Measurements from ENCODE around the gene ADAMTS5. TPM values are rescaled to one million over a fixed set of nuclear protein-coding genes. Genes with fewer than 3 reads are reported as not detected.

ADAMTS5 gene
- total and polyA plus RNA-seq, 2 donors from 2014 or later: 1.7 to 10.6 TPM

DNA sequence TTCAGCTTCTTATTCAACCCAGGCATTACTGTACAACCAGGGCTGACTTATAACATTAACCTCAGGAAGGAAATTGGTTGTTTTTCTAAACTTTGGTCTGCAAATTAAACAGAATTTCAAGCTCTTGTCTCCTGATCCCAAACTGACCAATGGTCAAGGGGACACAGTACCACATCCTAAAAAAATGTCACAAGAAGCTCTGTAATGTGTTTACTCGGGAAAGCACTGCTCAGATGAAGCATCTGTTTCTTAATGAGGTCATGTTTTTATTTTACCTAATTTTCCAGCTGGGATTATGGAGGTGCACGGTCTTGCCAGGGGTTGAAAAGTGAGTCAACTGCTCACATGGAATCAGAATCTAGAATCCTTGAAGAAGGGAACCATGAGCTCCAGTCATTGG, 18.7 kb downstream of the ADAMTS5 start:
- Histone ChIP-seq H3K4me3 (ENCODE audit: low read length in 3 of 3) (no peak overlapping the region), H3K9ac (ENCODE audit: low read length in 3 of 3) (no peak overlapping the region), H3K36me3 (ENCODE audit: control insufficient read depth in 2 of 3, insufficient read depth in 3 of 3, low read length in 3 of 3) (no peaks in the 10 kb centered on the region), H3K9me3 (ENCODE audit: control insufficient read depth in 2 of 3, insufficient read depth in 1 of 3, low read length in 3 of 3) (no peaks in the 10 kb centered on the region), H3K4me1 (ENCODE audit: control insufficient read depth in 2 of 3, insufficient read depth in 2 of 3, low read depth in 1 of 3, low read length in 3 of 3) (peaks cover 8 to 13% (median 11%) of the 10 kb centered on the region in 3 donors), H3K27me3 (ENCODE audit: control insufficient read depth, insufficient read depth, low read length) (no peaks in the 10 kb centered on the region), H3K27ac (ENCODE audit: low read depth in 2 of 2, low read length in 2 of 2) (no peak overlapping the region)
- FAIRE-seq (no peak), DNase-seq (peak in 1 of 5 donors; percentile 29)
- intact Hi-C loops (cut with DNase I): no loop called here
- TF ChIP-seq, protein P1, sequence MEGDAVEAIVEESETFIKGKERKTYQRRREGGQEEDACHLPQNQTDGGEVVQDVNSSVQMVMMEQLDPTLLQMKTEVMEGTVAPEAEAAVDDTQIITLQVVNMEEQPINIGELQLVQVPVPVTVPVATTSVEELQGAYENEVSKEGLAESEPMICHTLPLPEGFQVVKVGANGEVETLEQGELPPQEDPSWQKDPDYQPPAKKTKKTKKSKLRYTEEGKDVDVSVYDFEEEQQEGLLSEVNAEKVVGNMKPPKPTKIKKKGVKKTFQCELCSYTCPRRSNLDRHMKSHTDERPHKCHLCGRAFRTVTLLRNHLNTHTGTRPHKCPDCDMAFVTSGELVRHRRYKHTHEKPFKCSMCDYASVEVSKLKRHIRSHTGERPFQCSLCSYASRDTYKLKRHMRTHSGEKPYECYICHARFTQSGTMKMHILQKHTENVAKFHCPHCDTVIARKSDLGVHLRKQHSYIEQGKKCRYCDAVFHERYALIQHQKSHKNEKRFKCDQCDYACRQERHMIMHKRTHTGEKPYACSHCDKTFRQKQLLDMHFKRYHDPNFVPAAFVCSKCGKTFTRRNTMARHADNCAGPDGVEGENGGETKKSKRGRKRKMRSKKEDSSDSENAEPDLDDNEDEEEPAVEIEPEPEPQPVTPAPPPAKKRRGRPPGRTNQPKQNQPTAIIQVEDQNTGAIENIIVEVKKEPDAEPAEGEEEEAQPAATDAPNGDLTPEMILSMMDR (IDR thresholded peaks at IDR 0.05; ENCODE audit: borderline replicate concordance, extremely low read depth, insufficient read depth): no peak

GRCh38 chr21:26946744-26947446, 20.0 kb downstream of the ADAMTS5 start:
- Histone ChIP-seq H3K4me3 (ENCODE audit: low read length in 3 of 3) (peak overlapping the region in 1 of 3 donors; percentile 16), H3K9me3 (ENCODE audit: control insufficient read depth in 2 of 3, insufficient read depth in 1 of 3, low read length in 3 of 3) (no peaks in the 10 kb centered on the region), H3K27ac (ENCODE audit: low read depth in 2 of 2, low read length in 2 of 2) (no peak overlapping the region), H3K27me3 (ENCODE audit: control insufficient read depth, insufficient read depth, low read length) (no peaks in the 10 kb centered on the region), H3K36me3 (ENCODE audit: control insufficient read depth in 2 of 3, insufficient read depth in 3 of 3, low read length in 3 of 3) (no peaks in the 10 kb centered on the region), H3K9ac (ENCODE audit: low read length in 3 of 3) (no peak overlapping the region), H3K4me1 (ENCODE audit: control insufficient read depth in 2 of 3, insufficient read depth in 2 of 3, low read depth in 1 of 3, low read length in 3 of 3) (peaks cover 6 to 9% (median 8%) of the 10 kb centered on the region in 3 donors)
- intact Hi-C loops (cut with DNase I): no loop called here
- no peak for FAIRE-seq
- DNase-seq: no peak
- TF ChIP-seq, protein P1 (IDR thresholded peaks at IDR 0.05; ENCODE audit: borderline replicate concordance, extremely low read depth, insufficient read depth): no peak

DNA sequence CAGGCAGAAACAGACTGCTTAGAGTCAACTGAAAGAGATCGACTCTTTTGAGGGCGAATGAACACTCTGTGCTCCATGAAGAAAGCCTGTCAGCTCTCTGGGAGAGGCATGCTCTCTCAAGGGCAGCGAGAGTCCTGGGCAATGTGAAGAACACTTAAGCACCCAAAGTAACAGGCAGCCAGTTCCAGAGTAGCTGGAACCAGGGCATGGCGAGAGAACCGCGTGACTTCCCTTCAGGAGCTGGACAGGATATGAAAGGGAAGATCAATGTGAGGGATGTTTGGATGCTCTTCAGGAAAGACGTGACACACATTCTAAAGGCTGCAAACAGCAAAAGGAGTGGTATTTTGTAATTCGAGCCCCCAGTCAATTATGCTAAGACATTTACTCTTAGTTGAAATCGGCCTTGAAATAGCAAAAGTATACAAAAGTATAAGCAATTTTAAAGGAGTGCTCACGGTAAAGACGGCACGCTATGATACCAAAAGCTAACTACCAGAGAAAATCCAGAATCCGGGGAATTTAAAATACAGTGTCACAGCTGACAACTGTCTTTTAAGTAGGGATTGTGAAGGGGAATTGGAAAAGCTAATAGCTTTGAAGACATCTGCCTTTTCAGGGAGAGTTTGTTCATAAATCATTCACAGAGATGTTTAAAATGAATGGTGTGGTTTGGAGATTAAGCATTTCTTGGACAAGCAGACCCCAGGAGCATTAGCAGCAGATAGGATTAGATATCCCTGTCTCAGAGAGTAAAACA, 20.8 kb downstream of the ADAMTS5 start:
- FAIRE-seq (no peak), DNase-seq (peak in 2 of 5 donors; percentile 52 to 66)
- Histone ChIP-seq H3K27me3 (ENCODE audit: control insufficient read depth, insufficient read depth, low read length) (no peaks in the 10 kb centered on the region), H3K4me3 (ENCODE audit: low read length in 3 of 3) (peak overlapping the region in 2 of 3 donors; percentile 19 to 40), H3K27ac (ENCODE audit: low read depth in 2 of 2, low read length in 2 of 2) (peak overlapping the region; percentile 7 to 23), H3K36me3 (ENCODE audit: control insufficient read depth in 2 of 3, insufficient read depth in 3 of 3, low read length in 3 of 3) (peaks cover 0 to 2% (median 0%) of the 10 kb centered on the region in 3 donors), H3K4me1 (ENCODE audit: control insufficient read depth in 2 of 3, insufficient read depth in 2 of 3, low read depth in 1 of 3, low read length in 3 of 3) (peaks cover 6 to 9% (median 8%) of the 10 kb centered on the region in 3 donors), H3K9me3 (ENCODE audit: control insufficient read depth in 2 of 3, insufficient read depth in 1 of 3, low read length in 3 of 3) (no peaks in the 10 kb centered on the region), H3K9ac (ENCODE audit: low read length in 3 of 3) (no peak overlapping the region)
- intact Hi-C loops (cut with DNase I): no loop called here
- TF ChIP-seq, protein P1 (IDR thresholded peaks at IDR 0.05; ENCODE audit: borderline replicate concordance, extremely low read depth, insufficient read depth): no peak
